SK-N-SH treated with all-trans-retinoic acid at 6 μM for 48 hours (cell line): ENCODE results near the gene CORO6.

Source experiments
- ATAC-seq: fragments of 200-7000 bp; cut with Tn5 transposase; 3 replicates; pipeline ENCODE4 v1.9.1; 2020; ENCODE audit warnings: mild to moderate bottlenecking, moderate library complexity
- BACH2 ChIP-seq: fragments of 250-450 bp; sonication (Bioruptor Pico); IDR thresholded peaks from 2 replicates; pipeline ENCODE4 v1.9.0; 2021; ENCODE audit warnings: mild to moderate bottlenecking, borderline replicate concordance
- CSDC2 ChIP-seq: fragments of 250-450 bp; sonication (Bioruptor Pico); IDR thresholded peaks from 2 replicates; pipeline ENCODE4 v1.5.0; 2020; ENCODE audit warnings: mild to moderate bottlenecking, moderate library complexity
- GLIS3 ChIP-seq: fragments of 250-450 bp; sonication (Bioruptor Pico); IDR thresholded peaks from 2 replicates; pipeline ENCODE4 v1.5.0; 2020; ENCODE audit warnings: mild to moderate bottlenecking, moderate library complexity
- ISL1 ChIP-seq: fragments of 250-450 bp; sonication (Bioruptor Pico); IDR thresholded peaks from 2 replicates; pipeline ENCODE4 v2.1.2; 2022; ENCODE audit warnings: mild to moderate bottlenecking, moderate library complexity
- OSR1 ChIP-seq: fragments of 250-450 bp; sonication (Bioruptor Pico); IDR thresholded peaks from 2 replicates; pipeline ENCODE4 v1.8.0; 2022; ENCODE audit warnings: moderate library complexity, mild to moderate bottlenecking, inconsistent platforms
- RARB ChIP-seq: fragments of 250-450 bp; sonication (Bioruptor Pico); IDR thresholded peaks from 2 replicates; pipeline ENCODE4 v1.8.0; 2021; ENCODE audit warnings: mild to moderate bottlenecking, moderate library complexity
- SNAI2 ChIP-seq: fragments of 250-450 bp; sonication (Bioruptor Pico); IDR thresholded peaks from 2 replicates; pipeline ENCODE4 v1.5.0; 2020; ENCODE audit warnings: mild to moderate bottlenecking, moderate library complexity
- TCF4 ChIP-seq: fragments of 250-450 bp; sonication (Bioruptor Pico); IDR thresholded peaks from 2 replicates; pipeline ENCODE4 v1.8.0; 2021; ENCODE audit warnings: mild to moderate bottlenecking, moderate library complexity, borderline replicate concordance
- TOX ChIP-seq: fragments of 250-450 bp; sonication (Bioruptor Pico); IDR thresholded peaks from 2 replicates; pipeline ENCODE4 v1.8.0; 2021; ENCODE audit warnings: mild to moderate bottlenecking, moderate library complexity, borderline replicate concordance
- ZC3H10 ChIP-seq: fragments of 250-450 bp; sonication (Bioruptor Pico); IDR thresholded peaks from 2 replicates; pipeline ENCODE4 v1.5.1; 2021; ENCODE audit warnings: mild to moderate bottlenecking, moderate library complexity
- ZFP3 ChIP-seq: fragments of 250-450 bp; sonication (Bioruptor Pico); IDR thresholded peaks from 2 replicates; pipeline ENCODE4 v1.5.0; 2020; ENCODE audit warnings: mild to moderate bottlenecking, moderate library complexity
- ZFP30 ChIP-seq: fragments of 450-650 bp; formaldehyde crosslinking; IDR thresholded peaks from 2 replicates; pipeline ENCODE4 v1.5.0; 2022; ENCODE audit warnings: mild to moderate bottlenecking, moderate library complexity
- ZNF565 ChIP-seq: fragments of 450-650 bp; formaldehyde crosslinking; conservative IDR thresholded peaks from 2 replicates; pipeline ENCODE4 v1.5.0; 2020; ENCODE audit warnings: low read depth, mild to moderate bottlenecking, moderate library complexity
- ZNF70 ChIP-seq: fragments of 450-650 bp; formaldehyde crosslinking; IDR thresholded peaks from 2 replicates; pipeline ENCODE4 v1.5.0; 2020; ENCODE audit warnings: mild to moderate bottlenecking, moderate library complexity
- ZNF8 ChIP-seq: fragments of 450-650 bp; formaldehyde crosslinking; IDR thresholded peaks from 2 replicates; pipeline ENCODE4 v1.5.0; 2020; ENCODE audit warnings: mild to moderate bottlenecking, moderate library complexity
- TF ChIP-seq, protein P1 (sequence below): fragments of 250-450 bp; sonication (Bioruptor Pico); IDR thresholded peaks from 2 replicates; pipeline ENCODE4 v1.5.0; 2020; ENCODE audit warnings: mild to moderate bottlenecking, moderate library complexity
- TF ChIP-seq, protein P2 (sequence below): fragments of 250-450 bp; sonication (Bioruptor Pico); IDR thresholded peaks from 2 replicates; pipeline ENCODE4 v1.8.0; 2021; ENCODE audit warnings: low read depth, mild to moderate bottlenecking, moderate library complexity, borderline replicate concordance
- TF ChIP-seq, protein P3 (sequence below): fragments of 250-450 bp; sonication (Bioruptor Pico); IDR thresholded peaks from 2 replicates; pipeline ENCODE4 v1.5.1; 2021; ENCODE audit warnings: mild to moderate bottlenecking, moderate library complexity
- TF ChIP-seq, protein P4 (sequence below): fragments of 250-450 bp; sonication (Bioruptor Pico); IDR thresholded peaks from 2 replicates; pipeline ENCODE4 v1.8.0; 2020; ENCODE audit warnings: mild to moderate bottlenecking, moderate library complexity, borderline replicate concordance

The CORO6 gene

DNA sequence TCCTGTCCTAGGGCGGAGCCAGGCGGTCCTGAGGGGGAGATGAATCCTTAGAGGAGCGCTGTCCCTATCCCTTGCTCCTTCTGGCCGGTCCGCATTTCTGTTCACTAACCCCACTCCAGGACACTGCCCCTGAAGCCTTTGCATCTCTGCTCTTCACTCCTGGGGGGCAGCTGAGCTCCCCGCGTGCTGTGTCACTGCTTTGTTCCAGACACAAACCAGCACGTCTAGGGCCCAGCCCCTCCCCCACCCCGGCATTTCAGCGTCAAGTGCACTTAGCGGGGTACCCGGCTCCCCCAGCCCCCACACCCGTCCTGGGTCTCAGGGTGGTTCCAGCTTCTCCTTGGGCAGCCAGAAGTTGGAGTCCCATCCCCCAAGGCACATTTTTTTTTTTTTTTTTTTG lies 8.9 kb downstream of the CORO6 start (continued):
- TF ChIP-seq, protein P1, sequence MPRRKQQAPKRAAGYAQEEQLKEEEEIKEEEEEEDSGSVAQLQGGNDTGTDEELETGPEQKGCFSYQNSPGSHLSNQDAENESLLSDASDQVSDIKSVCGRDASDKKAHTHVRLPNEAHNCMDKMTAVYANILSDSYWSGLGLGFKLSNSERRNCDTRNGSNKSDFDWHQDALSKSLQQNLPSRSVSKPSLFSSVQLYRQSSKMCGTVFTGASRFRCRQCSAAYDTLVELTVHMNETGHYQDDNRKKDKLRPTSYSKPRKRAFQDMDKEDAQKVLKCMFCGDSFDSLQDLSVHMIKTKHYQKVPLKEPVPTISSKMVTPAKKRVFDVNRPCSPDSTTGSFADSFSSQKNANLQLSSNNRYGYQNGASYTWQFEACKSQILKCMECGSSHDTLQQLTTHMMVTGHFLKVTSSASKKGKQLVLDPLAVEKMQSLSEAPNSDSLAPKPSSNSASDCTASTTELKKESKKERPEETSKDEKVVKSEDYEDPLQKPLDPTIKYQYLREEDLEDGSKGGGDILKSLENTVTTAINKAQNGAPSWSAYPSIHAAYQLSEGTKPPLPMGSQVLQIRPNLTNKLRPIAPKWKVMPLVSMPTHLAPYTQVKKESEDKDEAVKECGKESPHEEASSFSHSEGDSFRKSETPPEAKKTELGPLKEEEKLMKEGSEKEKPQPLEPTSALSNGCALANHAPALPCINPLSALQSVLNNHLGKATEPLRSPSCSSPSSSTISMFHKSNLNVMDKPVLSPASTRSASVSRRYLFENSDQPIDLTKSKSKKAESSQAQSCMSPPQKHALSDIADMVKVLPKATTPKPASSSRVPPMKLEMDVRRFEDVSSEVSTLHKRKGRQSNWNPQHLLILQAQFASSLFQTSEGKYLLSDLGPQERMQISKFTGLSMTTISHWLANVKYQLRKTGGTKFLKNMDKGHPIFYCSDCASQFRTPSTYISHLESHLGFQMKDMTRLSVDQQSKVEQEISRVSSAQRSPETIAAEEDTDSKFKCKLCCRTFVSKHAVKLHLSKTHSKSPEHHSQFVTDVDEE (CRISPR knock-in tag): no peak

DNA sequence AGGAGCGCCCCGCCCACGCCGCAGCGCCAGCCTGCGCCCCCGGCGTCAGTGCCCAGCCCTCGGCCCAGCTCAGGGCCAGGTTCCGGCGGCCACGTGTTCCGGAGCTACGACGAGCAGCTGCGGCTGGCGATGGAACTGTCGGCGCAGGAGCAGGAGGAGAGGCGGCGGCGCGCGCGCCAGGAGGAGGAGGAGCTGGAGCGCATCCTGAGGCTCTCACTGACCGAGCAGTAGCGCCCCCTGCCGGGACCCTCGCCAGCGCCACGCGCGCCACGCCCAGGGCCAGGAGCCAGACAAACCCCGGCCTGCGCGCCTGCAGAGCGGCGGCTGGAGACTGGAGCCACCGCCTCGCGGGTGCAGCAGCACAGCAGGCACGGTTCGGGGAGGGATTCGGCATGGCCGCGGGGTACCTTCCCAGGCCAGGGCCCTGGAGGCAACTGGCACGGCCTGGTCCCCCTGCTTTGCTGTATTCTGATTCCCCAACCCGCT lies 9.3 kb downstream of the CORO6 start:
- TF ChIP-seq, protein P2, sequence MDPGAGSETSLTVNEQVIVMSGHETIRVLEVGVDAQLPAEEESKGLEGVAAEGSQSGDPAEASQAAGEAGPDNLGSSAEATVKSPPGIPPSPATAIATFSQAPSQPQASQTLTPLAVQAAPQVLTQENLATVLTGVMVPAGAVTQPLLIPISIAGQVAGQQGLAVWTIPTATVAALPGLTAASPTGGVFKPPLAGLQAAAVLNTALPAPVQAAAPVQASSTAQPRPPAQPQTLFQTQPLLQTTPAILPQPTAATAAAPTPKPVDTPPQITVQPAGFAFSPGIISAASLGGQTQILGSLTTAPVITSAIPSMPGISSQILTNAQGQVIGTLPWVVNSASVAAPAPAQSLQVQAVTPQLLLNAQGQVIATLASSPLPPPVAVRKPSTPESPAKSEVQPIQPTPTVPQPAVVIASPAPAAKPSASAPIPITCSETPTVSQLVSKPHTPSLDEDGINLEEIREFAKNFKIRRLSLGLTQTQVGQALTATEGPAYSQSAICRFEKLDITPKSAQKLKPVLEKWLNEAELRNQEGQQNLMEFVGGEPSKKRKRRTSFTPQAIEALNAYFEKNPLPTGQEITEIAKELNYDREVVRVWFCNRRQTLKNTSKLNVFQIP (CRISPR knock-in tag): no peak
- no peak for TF ChIP-seq OSR1 (CRISPR knock-in tag)
- TF ChIP-seq SNAI2 (CRISPR knock-in tag): no peak
- TF ChIP-seq, protein P3, sequence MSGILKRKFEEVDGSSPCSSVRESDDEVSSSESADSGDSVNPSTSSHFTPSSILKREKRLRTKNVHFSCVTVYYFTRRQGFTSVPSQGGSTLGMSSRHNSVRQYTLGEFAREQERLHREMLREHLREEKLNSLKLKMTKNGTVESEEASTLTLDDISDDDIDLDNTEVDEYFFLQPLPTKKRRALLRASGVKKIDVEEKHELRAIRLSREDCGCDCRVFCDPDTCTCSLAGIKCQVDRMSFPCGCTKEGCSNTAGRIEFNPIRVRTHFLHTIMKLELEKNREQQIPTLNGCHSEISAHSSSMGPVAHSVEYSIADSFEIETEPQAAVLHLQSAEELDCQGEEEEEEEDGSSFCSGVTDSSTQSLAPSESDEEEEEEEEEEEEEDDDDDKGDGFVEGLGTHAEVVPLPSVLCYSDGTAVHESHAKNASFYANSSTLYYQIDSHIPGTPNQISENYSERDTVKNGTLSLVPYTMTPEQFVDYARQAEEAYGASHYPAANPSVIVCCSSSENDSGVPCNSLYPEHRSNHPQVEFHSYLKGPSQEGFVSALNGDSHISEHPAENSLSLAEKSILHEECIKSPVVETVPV (CRISPR knock-in tag): no peak
- no peak for TF ChIP-seq ZC3H10 (CRISPR knock-in tag)
- TF ChIP-seq CSDC2: no peak
- no peak for ATAC-seq

DNA sequence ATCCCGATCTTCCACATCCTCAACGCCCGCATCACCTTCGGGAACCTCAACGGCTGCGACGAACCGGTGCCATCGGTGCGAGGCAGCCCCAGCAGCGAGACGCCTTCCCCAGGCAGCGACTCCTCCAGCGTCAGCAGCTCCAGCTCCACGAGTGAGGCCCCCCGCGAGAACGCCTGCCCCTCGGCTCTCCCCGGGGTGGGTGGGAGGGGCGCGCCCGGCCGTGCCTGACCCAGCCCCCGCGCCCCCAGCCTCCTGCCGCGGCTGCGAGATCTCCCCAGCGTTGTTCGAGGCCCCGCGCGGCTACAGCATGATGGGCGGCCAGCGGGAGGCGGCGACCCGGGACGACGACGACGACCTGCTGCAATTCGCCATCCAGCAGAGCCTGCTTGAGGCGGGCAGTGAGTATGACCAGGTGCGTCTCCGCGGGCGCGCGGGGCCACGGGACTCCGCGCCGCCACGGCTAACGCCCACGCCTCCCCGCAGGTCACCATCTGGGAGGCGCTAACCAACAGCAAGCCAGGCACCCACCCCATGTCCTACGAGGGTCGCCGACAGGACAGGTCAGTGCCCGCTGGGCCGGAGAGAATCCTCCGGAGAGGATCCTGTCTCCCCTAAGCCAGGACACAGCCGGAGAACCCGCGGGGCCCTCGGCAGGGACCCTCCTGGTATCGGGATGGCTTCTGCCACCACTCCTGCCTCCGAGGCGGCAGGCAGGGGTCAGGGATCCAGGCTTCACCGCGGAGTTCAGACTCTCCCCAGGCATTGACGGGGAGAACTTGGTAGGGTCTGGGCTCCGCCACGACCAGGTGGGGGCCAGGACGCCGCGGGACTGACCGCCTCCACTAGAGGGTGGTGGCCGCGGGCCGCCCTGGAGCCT lies 10.1 kb downstream of the CORO6 start:
- no peak for ATAC-seq
- TF ChIP-seq SNAI2 (CRISPR knock-in tag): no peak
- no peak for TF ChIP-seq ZNF565
- no peak for TF ChIP-seq BACH2 (CRISPR knock-in tag)
- TF ChIP-seq, protein P3 (CRISPR knock-in tag): no peak
- TF ChIP-seq ZFP30 (CRISPR knock-in tag): no peak
- no peak for TF ChIP-seq ZC3H10 (CRISPR knock-in tag)
- no peak for TF ChIP-seq TCF4 (CRISPR knock-in tag)
- no peak for TF ChIP-seq OSR1 (CRISPR knock-in tag)
- TF ChIP-seq ZNF8 (CRISPR knock-in tag): no peak
- TF ChIP-seq, protein P4, sequence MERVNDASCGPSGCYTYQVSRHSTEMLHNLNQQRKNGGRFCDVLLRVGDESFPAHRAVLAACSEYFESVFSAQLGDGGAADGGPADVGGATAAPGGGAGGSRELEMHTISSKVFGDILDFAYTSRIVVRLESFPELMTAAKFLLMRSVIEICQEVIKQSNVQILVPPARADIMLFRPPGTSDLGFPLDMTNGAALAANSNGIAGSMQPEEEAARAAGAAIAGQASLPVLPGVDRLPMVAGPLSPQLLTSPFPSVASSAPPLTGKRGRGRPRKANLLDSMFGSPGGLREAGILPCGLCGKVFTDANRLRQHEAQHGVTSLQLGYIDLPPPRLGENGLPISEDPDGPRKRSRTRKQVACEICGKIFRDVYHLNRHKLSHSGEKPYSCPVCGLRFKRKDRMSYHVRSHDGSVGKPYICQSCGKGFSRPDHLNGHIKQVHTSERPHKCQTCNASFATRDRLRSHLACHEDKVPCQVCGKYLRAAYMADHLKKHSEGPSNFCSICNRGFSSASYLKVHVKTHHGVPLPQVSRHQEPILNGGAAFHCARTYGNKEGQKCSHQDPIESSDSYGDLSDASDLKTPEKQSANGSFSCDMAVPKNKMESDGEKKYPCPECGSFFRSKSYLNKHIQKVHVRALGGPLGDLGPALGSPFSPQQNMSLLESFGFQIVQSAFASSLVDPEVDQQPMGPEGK (CRISPR knock-in tag): no peak
- TF ChIP-seq ZNF70 (CRISPR knock-in tag): no peak
- no peak for TF ChIP-seq TOX (CRISPR knock-in tag)

DNA sequence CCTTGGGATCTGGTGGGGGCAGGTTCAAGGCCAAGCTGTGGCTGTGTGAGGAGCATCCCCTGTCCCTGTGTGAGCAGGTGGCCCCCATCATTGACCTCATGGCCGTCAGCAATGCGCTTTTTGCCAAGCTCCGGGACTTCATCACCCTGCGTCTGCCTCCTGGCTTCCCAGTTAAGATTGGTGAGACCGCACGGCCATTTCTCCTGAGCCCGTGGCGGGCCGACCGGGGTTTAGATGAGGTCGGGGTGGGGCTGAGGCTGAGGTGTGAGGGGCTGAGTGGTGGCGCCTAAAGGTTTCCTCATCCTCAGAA lies 10.7 kb downstream of the CORO6 start:
- no peak for ATAC-seq
- TF ChIP-seq ISL1 (CRISPR knock-in tag): no peak
- TF ChIP-seq, protein P3 (CRISPR knock-in tag): no peak
- no peak for TF ChIP-seq TOX (CRISPR knock-in tag)
- no peak for TF ChIP-seq ZFP3 (CRISPR knock-in tag)
- no peak for TF ChIP-seq ZNF70 (CRISPR knock-in tag)
- TF ChIP-seq RARB (CRISPR knock-in tag): no peak
- TF ChIP-seq ZNF8 (CRISPR knock-in tag): no peak
- TF ChIP-seq, protein P4 (CRISPR knock-in tag): no peak
- TF ChIP-seq OSR1 (CRISPR knock-in tag): no peak
- no peak for TF ChIP-seq GLIS3
- TF ChIP-seq BACH2 (CRISPR knock-in tag): no peak
- TF ChIP-seq ZC3H10 (CRISPR knock-in tag): no peak
